GM21447 (cell line): ENCODE results near the gene MED27.
A peak's percentile ranks its signal among the peaks of the same experiment; 100 is the strongest.
"Not testable (repeated sequence)": the region's sequence is repeated elsewhere in the genome, so short reads cannot be mapped to it uniquely, and the experiment has no call there.

Experiments used
- ATAC-seq: cut with Tn5 transposase; IDR thresholded peaks from one replicate; pipeline ENCODE4 v1.9.1; 2021; ENCODE audit not compliant: unreplicated experiment

The MED27 gene

GRCh38 chr9:132020820-132021510 lies 58.7 kb downstream of the MED27 start:
- no peak for ATAC-seq

GRCh38 chr9:132020272-132020671 lies 59.4 kb downstream of the MED27 start:
- ATAC-seq, result no peak

- ATAC-seq, result no peak
Measured at GRCh38 chr9:132019702-132020101, 60.0 kb downstream of the MED27 start.

- ATAC-seq, result no peak
Measured at GRCh38 chr9:132018957-132019405, 60.7 kb downstream of the MED27 start.

- ATAC-seq, result no peak
Measured at GRCh38 chr9:132016456-132016855, 63.2 kb downstream of the MED27 start.

GRCh38 chr9:132015866-132016265 lies 63.8 kb downstream of the MED27 start:
- no peak for ATAC-seq

- no peak for ATAC-seq
Measured at GRCh38 chr9:132014218-132014805, 65.4 kb downstream of the MED27 start.

GRCh38 chr9:132012704-132013357 lies 66.8 kb downstream of the MED27 start:
- ATAC-seq, result no peak

- no peak for ATAC-seq
Measured at GRCh38 chr9:132011896-132012295, 67.8 kb downstream of the MED27 start.

- ATAC-seq, result no peak
Measured at GRCh38 chr9:132011309-132011708, 68.4 kb downstream of the MED27 start.

- not testable (repeated sequence) for ATAC-seq
Measured at GRCh38 chr9:132010201-132010600, 69.5 kb downstream of the MED27 start.

GRCh38 chr9:132008855-132009812 lies 70.5 kb downstream of the MED27 start:
- no peak for ATAC-seq

- ATAC-seq, result no peak
Measured at GRCh38 chr9:132008184-132008803, 71.4 kb downstream of the MED27 start.

- no peak for ATAC-seq
Measured at GRCh38 chr9:132007371-132008025, 72.2 kb downstream of the MED27 start.

GRCh38 chr9:132006677-132007370 lies 72.8 kb downstream of the MED27 start:
- ATAC-seq, result peak; percentile 73

- no peak for ATAC-seq
Measured at GRCh38 chr9:132005899-132006298, 73.8 kb downstream of the MED27 start.

GRCh38 chr9:132004323-132004722 lies 75.3 kb downstream of the MED27 start:
- ATAC-seq, result no peak

GRCh38 chr9:132003896-132004295 lies 75.8 kb downstream of the MED27 start:
- no peak for ATAC-seq

GRCh38 chr9:132003319-132003704 lies 76.4 kb downstream of the MED27 start:
- no peak for ATAC-seq
